Stimulated activated CD8-positive, alpha-beta memory T cell treated with anti-CD3 and anti-CD28 coated beads, Interleukin-4, amount 100 ng/mL, for 48 hours (primary cell): Measurements from ENCODE around the gene MTM1.

Experiments used
- DNase-seq: peaks from one replicate; pipeline ENCODE4 v3.0.0-alpha.2; 2020

Gene MTM1

DNA sequence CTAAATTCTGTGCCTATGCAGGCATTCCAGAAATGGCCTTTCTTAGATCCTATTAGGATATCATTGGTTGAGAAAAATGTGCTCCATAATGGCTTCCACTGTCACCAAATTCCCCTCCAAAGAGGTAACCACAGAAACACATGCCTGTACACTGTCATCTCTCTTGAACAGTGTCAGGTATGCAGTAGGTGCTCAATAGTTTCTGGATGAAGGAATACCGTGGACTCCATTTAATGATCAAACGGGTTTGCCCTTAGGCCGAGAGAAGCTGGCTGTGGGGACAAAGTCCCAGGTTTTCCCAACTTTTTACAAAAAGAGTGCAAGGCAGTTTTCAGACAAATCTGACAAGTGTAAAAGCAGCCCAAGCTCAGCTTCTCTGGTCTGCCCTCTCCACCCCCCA lies 16.5 kb upstream of the MTM1 start:
- no peak for DNase-seq

DNA sequence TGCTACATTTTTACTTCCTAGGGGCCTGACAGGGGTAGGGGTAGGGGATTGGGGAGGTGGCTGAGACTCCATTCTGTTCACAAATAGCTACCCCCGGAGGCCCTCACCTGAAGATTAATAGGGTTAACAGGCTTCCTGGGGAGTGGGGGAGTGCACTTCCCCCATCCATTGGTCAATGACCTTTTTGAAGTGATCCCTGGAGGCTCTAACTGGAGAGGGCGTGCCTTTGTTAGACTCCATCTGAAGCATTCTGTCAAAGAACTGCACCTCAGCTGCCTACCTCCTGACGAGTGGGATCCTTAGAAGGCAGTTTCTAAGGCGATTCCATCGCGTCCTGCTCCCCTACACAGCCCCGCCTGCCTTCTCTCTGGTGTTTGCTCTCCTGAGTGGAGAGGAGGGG lies 10.0 kb upstream of the MTM1 start:
- no peak for DNase-seq

DNA sequence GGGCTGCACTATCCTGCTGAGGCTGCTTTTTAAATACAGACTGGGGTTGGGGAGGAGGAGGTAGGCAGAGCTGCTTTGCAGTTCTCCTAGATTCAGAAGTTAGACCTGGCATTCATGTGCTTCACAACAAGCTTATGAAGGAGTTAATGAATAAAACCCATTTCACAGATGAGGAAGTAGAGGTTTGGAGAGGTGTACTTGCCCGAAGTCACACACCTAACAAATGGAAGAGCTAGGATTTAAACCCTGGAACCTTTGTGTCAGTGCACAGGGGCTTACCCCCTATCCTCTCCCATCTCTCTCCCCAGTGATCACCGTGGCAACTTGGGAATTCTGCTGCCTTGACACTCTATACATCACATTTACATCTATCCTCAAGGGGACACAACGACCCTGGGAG lies 3.6 kb upstream of the MTM1 start:
- DNase-seq = no peak

DNA sequence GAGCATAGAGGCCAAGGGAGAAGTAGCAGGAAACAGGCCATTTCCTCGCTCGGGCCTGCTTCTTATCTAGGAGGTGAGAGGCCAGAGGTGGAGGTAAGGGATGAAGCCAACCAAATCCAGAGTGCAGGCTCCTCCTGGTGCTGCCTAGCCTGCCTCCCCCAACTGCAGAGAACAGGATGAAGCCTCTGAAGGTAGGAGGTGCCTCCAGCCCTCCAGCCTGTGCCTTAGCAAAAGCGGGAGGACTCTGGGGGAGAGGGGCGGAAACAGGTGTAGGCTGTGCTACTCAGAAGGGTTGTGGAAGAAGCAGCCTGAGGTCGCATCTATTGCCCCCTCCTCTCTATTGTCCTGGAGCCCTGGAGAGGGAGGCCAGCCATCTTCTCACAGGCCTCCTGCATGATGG lies 2.9 kb upstream of the MTM1 start:
- DNase-seq = no peak

DNA sequence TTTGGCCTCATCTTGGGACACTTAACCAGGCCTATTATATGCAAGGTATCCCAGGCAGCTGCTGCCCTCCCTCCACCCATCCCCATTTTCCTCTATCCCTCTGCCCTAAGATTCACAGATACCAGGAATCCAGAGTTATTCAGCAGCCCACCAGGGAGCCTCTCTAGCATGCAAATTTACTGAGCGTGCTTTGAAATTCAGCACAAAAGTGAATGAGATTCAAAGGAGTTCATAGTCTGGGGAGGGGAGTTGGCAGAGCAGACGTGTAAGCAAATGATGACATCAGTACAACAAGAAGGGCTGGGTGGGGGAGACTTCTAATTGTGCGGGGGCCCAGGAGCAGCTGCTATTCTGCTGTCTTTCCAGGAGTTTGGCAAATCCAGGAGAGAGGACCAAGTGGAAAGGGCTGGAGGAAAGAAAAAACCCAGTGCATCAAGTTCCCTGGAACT lies 1.7 kb upstream of the MTM1 start:
- no peak for DNase-seq

DNA sequence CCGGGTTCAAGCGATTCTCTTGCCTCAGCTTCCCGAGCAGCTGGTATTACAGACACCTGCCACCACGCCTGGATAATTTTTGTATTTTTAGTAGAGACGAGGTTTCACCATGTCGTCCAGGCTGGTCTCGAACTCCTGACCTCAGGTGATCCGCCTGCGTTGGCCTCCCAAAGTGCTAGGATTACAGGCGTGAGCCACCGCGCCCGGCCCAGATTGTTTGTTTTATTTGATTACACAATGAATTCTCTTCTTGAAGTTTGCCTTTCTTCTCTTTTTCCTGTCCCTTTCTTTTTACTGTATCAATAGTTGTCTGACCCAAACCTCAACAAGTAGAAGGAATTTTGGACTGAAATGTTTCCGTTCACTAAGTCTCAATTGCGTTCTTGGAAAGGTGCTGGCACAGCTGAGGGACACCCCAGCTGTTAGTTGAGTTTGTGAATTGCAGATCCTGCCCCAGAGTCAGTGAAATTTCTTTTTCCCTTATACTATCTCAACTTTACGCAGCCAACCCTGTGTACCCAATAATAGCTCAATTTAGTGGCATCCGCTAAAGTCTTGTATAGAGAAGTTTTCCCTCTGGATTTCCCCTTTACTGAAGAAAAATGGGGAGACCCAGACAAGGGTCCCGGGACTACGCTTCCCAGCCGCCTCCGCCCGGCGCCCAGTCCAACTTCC lies 639 bp upstream of the MTM1 start:
- DNase-seq = no peak

DNA sequence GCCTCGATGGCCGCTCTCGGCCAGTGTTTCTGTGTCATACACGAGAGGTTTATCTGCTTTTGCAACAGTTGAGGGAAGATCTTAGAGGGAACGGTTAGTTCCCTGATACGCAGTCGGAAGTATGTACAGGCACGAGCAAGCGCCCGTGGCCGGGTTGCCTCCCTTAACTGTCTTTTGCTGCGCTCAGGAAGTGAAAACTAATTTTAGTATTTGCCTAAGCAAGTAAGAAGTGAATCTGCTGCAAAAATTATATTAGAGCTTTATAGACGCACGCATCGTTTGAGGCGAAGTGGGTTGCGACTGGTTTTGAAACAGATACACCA lies 695 bp downstream of the MTM1 start:
- DNase-seq = no peak

DNA sequence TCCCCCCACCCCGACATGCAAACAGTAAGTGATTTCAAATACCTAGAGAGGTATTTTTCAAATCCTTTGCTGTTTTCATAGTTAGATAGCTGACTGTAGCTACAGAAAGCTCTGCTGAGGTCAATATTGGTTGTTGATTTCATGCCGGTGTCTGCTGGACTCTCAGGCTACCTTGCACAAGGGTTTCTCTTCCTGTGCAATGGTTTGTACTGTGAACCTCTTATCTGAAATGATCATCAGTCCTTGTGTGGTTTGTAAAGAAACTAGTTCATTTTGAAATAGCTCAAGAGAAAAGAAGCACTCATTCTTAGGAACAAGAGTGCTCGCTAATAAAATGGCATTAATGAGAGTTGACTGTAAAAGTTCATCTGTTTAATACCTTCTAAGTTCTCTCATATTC lies 2.1 kb downstream of the MTM1 start:
- no peak for DNase-seq

DNA sequence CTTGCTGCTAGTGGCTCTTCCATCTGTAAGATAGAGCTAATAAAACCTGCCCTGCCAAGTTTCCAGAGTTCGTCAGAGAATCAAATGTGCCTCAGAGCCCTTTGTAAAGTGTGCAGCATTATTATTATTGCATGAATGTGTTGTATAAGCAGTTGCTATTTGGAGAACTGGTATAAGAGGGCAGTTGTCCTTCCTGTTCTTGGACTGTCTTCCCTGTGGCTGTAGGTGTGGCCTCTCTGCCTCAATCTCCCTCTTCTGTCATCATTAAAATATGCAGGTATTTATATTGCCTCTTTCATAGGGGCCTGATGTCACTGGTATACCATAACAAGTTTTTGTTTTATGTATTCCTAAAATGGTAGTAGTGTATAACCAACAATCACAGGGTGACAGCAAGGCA lies 3.8 kb downstream of the MTM1 start:
- DNase-seq = no peak

DNA sequence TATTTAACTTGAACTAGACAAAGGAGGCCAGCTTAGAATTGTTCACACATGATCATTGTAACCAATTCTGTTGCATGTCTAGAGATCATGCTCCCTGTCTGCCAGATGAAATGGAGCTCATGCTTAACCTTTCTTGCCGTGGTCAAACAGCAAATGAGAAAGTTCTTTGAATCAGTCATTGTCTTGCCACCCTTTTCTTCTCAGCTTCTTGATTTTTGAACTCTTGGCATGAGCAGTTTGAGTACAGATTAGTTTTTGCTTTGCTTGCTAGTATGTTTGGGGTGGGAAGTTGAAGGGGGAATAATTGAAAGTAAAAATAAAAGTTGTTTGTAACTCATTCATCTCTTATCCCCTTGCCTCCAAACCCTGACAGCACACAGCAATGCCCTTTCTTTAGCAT lies 4.7 kb downstream of the MTM1 start:
- no peak for DNase-seq

DNA sequence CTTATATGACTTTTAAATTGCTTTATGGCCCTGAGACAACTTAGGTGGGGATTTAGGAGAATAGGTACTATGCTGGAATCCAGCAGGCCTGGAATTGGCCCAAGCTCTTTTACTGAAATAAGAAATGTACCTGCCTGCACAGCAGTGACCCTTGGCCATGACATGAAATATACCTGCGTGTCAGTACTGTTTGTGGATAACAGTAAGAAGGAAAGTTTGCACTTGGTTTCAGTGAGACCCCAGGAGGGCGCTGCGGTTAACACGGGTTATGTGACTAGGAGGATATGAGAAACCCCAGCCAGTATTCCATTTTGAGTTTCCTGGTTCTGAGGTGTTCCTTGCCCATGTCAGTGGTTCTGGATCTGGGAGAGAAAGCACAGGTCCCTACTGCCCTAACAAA lies 5.3 kb downstream of the MTM1 start:
- peak; percentile 67 for DNase-seq

DNA sequence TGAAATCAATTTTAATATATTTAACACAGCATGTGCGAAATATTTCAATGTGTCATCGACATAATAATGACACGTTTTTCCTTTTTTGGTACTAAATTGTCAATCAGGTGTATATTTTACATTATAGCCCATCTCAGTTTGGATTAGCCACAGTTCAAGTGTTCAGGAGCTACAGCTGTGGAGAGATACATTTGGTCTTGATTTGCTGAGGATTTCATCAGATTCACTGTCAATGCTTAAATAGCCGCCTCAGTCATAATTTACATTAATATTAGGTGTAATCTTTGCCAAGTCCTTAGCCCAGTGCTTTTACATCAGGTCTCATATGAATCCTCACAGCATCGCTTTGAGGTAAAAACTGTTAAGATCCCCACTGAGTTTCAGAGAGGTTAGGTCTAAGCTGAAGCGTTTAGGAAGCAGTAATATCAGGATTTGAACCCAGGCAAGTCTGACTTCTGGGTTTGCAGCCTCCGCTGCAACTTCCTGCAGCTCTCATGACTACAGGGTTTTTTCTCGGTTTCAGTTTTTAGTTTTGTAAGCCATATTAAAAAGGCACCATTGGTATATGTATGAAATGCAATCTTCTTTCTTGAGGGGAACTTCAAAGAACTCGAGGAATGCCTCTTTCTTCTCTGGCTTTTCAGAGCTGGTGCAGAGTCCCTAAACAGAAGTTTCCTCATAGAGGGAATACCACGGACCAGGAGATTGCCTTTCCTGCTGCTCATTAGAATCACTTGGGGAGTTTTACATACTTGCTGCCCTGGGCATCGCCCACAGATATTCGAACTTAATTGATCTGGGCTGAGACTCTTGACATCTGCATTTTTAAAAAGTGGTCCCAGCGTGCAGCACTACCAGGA lies 6.4 kb downstream of the MTM1 start:
- no peak for DNase-seq

DNA sequence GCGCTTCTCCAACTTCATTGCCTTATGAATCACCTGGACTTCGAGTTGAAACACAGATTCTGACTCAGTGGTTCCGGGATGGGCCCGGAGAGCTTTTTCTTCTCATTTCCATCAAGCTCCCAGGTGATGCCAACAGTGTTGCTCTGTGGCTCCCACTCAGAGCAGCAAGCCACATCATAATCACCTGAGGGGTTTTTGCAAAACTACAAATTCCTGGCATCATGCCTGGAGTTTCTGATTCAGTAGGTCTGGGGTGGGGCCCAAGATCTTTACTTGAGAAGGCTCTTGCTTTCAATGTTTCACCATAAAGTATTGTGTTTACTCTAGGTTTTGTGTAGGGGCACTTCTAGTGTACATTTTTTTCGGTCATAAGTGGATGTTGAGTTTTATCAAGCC lies 7.0 kb downstream of the MTM1 start:
- peak; percentile 69 for DNase-seq

DNA sequence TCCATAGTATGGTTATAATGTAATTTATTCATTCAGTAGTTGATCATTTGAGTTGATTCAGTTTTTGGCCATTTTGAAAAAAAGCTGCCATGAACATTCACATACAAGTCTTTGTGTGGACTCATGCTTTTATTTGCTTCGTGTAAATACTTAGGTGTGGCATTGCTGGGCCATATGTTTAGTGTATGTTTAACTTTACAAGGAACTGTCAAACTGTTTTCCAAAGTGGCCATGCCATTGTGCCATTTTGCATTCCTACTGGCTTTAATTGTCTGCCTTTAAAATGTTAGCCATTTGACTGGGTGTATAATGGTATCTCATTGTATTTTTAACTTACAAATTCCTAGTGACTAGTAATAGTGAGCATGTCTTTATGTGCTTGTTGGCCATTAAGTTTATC lies 8.8 kb downstream of the MTM1 start:
- DNase-seq = no peak

DNA sequence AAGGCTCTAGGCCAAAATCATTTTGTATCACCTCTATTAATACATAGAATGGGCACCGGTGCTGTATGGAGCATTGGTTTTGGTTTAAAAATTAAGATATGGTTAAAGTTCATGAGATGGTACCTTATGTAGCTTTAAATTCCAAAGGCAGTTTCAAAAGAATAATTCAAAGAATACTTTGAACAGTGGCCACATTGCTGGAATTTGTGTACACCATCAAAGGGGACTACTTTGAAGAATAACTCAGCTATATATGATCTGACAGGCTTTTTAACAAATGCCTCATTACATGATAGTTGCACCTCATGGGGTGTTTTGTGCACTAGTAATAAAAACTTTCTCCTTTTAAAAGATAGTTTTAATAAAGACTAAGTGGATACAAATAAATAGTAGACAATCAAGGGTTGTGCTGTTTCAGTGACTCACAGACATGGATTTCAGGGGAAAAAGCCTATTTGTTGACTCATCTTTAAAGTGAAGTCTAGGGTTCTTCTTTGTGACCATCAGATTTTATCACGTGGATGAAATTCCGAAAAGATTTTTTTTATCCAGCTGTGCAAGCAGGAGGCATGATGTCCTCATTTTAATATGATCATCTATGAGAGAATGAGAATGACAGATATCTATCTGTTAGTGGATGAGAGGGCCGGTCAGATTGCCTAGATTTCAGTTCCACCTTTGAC lies 12.8 kb downstream of the MTM1 start:
- DNase-seq = no peak

DNA sequence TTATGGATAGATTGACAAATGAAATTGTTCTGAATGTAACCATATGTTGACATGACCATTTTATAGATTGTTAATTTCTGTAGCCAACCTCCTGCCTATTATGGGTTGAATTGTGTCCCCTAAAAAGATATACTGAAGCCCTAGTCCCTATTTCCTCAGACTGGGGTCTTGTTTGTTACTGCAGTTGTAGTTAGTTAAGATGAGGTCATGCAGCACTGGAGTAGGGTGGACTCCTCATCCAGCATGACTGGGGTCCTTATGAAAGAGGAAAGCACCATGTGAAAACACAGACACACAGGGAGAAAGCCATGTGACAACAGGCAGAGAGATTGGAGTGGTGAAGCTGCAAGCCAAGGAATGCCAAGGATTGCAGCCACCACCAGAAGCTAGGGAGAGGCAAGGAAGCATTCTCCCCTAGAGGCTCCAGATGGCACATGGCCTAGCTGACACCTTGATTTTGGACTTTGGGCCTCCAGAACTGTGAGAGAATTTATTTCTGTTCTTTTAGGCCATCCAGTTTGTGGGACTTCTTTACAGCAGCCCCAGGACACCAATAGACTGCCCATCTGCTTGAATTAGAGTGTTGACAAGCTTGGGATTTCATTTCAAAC lies 14.0 kb downstream of the MTM1 start:
- DNase-seq = no peak

DNA sequence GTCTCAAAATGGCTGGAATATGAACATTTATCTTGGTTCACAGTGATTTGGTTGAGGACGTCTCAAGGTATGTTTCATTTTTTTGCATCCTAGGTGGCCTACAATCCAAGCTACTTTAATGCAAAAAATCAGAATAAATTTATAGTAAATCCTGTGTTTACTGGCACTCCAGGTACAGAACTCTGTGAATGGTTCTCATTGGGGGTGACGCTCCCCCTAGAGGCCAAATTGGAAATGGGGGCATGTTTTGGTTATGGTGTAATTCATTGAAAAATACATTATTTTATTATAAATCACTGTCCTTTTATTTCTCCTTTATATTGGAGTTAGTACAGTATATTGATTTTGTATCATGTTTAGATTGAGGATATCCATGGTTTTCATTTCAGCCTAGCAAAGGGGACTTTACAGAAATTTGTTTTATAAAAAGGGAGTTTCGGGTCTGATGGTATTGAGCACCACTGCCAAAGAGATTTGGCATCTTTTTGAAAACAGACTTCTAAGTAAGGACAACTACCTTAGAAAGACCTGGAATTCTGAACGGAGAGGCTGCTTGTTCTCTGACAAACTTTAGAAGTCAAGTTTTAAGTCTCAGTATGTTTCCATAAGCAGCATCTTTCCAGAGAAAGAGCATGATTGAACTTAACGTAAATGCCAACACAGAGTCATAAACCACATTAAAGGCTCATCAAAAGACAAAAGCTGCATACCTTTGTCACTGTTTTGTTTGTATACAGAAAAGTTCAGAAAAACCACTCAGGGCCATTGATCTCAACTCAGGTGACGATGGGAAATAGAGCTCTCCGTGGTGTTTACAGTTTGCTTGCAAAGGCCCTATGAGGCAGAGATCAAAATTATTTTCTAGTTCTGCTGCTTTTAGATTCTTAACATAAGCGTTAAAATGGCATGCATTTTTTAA lies 19.4 kb downstream of the MTM1 start:
- peak; percentile 61 for DNase-seq

DNA sequence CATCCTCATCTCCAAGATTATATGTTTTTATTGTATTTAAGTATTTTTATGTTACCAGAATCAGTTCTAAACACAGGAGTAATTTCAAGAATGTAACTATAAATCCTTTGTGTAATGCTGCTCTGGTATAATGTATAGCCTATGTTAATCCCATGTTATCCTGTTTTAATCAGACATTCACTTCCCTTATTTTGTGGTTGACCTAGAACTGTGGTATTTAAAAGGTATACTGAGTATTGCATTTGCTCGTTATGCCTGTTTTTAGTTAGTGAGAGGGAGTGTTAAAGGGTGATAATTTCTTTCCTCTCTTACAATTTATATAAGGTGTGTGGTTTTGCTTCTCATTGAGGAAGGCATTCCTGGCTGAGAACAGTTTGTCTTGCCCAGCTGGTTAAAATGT lies 26.2 kb downstream of the MTM1 start:
- no peak for DNase-seq

DNA sequence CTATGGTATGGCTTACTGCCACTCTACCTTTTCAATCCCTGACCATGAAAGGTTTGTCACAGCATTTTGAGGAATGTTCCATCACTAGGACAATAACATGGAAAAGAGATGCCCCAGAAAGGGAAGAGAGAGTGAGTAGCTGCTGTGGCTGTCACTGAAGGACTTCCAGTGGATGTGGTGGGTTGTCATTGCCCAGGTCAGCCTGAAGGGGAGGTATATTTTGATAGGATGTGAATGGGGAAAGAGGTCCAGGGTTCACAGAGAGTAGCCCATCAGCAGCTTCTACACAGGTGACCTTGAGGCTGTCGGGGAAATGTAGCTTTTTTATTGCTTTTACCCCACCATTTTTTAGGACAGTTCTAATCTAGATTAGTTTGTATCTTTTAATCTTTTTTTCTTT lies 30.8 kb downstream of the MTM1 start:
- no peak for DNase-seq

DNA sequence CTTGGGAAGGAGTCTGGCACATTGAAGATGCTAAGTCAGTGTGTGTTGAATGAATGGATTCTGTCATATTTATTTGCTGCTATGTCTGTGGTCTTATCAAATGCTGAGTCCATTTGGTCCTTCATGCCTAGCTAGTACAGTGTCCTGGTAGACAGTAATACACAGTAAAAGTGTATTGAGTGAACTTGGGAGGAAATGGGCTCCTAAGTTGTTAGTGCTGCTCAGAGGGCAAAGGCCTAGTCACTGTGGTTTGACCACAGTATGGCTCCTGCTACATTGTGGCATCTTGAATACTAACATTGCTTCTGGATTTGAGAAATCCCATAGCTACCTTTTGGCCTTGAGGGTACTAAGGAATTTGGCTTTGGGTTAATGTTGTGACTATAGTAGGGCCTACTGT lies 33.9 kb downstream of the MTM1 start:
- DNase-seq = no peak

DNA sequence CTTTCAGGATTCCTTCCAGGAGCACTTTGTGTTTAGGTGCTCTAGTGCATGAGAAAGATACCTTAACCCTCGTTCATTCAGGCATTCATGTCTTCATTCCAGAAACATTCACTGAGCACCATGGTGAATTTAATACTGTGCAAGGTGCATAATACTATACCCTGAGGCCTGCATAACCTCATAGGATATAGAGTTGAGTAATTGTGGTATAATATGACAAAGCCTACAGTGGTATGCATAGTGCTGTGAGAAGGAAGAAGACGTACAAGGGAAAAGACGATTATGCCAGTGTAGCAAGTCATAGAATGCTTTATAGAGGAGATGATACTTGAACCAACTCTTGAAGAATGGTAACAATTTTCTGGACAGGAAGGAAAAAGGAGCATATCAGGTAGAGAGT lies 34.3 kb downstream of the MTM1 start:
- DNase-seq = no peak

DNA sequence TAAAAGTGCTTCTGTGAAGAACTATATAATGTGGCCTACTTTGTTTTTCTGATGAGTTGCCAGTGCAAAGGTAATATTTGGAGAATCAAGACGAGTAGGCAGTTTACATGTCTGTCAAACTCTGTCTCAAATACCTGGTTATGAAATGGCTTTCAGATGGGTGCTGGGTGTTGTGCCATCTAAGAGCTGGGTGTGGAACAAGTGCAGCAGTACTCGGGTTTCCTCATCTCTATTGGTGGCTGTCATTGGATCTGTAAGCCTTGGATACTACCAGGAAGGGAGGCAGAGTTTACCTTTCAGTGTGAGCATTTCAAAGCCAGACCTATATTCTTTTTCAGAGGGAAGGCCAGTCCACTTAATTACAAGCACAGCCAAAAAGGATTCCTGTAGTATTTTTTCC lies 37.2 kb downstream of the MTM1 start:
- DNase-seq = no peak

DNA sequence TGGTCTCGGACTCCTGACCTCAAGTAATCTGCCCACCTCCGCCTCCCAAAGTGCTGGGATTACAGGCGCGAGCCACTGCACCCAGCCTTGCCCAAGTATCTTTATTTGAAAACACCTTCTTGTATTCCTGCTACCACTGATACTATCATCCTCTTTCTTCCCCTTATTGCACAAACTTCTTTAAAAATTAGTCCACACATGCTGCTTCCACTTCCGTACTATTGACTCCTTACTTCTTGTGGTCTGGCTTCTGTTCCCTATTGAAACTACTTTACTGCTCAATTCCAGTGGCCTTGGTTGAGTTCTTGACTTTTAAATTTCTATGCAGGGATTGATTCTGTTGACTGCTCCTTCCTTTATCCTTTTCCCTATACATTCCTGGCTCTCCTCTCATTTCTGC lies 38.8 kb downstream of the MTM1 start:
- no peak for DNase-seq
